ENCODE data around the gene TMEM63A. TPM values are rescaled to one million over a fixed set of nuclear protein-coding genes. Genes with fewer than 3 reads are reported as not detected.

TMEM63A gene
- total and polyA plus RNA-seq, 2 of the 13 experiments (the other 11 are each of a cell fraction or from before 2014, with no cell fraction given), result 23.9 to 53.3 TPM

DNA sequence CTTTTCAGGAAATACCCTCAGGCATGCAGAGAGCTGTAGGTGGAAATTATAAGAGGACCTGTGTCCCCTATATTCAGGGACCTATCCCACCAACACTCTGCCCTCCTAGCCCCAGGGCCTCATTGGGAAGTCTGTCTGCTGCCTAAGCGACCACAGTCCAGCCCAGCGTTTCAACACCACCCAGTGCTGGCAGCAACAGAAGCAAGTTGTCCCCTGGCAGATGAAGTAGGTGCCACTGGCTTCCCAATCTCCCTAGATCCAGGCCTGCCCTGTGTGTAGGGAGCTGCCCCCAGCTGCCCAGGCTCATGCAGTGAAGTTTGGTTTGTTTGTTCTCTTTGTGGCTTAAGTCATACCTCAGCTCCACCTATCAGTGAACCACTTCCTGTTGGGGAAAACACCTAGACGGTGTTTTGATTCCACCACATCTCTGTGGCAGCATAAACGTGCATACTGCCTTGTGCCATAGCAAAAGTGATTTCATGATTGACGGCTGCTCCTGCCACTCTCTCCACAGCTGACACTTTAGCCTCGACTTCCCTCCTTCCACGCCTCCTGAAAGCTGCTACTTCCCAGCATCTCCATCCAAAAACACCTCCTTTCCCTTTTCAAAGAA, 14.9 kb upstream of the TMEM63A start (continued):
- TF ChIP-seq, protein P1, sequence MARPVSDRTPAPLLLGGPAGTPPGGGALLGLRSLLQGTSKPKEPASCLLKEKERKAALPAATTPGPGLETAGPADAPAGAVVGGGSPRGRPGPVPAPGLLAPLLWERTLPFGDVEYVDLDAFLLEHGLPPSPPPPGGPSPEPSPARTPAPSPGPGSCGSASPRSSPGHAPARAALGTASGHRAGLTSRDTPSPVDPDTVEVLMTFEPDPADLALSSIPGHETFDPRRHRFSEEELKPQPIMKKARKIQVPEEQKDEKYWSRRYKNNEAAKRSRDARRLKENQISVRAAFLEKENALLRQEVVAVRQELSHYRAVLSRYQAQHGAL (CRISPR knock-in tag; IDR thresholded peaks at IDR 0.05; ENCODE audit: not compliant biosample characterization), result peak; percentile 38
- TF ChIP-seq PAF1 (CRISPR knock-in tag; IDR thresholded peaks at IDR 0.05), result no peak
- TF ChIP-seq, protein P2, sequence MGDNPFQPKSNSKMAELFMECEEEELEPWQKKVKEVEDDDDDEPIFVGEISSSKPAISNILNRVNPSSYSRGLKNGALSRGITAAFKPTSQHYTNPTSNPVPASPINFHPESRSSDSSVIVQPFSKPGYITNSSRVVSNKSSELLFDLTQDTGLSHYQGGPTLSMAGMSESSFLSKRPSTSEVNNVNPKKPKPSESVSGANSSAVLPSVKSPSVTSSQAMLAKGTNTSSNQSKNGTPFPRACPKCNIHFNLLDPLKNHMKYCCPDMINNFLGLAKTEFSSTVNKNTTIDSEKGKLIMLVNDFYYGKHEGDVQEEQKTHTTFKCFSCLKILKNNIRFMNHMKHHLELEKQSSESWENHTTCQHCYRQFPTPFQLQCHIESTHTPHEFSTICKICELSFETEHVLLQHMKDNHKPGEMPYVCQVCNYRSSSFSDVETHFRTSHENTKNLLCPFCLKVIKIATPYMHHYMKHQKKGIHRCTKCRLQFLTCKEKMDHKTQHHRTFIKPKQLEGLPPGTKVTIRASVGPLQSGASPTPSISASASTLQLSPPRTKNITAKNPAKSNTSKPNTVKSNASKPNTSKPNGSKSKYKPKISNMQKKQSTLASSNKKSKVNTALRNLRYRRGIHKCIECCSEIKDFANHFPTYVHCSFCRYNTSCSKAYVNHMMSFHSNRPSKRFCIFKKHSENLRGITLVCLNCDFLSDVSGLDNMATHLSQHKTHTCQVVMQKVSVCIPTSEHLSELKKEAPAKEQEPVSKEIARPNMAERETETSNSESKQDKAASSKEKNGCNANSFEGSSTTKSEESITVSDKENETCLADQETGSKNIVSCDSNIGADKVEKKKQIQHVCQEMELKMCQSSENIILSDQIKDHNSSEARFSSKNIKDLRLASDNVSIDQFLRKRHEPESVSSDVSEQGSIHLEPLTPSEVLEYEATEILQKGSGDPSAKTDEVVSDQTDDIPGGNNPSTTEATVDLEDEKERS (CRISPR knock-in tag; IDR thresholded peaks at IDR 0.05), result 0 out of 2 replicates have a peak, but pooled peaks have one; percentile 19
- no peak for TF ChIP-seq ATF1 (CRISPR knock-in tag; IDR thresholded peaks at IDR 0.05)
- TF ChIP-seq MATR3 (CRISPR knock-in tag; IDR thresholded peaks at IDR 0.05), result no peak
- TF ChIP-seq NR2F1 (CRISPR knock-in tag; IDR thresholded peaks at IDR 0.05), result no peak
- TF ChIP-seq, protein P3, sequence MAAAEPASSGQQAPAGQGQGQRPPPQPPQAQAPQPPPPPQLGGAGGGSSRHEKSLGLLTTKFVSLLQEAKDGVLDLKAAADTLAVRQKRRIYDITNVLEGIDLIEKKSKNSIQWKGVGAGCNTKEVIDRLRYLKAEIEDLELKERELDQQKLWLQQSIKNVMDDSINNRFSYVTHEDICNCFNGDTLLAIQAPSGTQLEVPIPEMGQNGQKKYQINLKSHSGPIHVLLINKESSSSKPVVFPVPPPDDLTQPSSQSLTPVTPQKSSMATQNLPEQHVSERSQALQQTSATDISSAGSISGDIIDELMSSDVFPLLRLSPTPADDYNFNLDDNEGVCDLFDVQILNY (CRISPR knock-in tag; conservative IDR thresholded peaks at IDR 0.05), result no peak
- TF ChIP-seq, protein P4, sequence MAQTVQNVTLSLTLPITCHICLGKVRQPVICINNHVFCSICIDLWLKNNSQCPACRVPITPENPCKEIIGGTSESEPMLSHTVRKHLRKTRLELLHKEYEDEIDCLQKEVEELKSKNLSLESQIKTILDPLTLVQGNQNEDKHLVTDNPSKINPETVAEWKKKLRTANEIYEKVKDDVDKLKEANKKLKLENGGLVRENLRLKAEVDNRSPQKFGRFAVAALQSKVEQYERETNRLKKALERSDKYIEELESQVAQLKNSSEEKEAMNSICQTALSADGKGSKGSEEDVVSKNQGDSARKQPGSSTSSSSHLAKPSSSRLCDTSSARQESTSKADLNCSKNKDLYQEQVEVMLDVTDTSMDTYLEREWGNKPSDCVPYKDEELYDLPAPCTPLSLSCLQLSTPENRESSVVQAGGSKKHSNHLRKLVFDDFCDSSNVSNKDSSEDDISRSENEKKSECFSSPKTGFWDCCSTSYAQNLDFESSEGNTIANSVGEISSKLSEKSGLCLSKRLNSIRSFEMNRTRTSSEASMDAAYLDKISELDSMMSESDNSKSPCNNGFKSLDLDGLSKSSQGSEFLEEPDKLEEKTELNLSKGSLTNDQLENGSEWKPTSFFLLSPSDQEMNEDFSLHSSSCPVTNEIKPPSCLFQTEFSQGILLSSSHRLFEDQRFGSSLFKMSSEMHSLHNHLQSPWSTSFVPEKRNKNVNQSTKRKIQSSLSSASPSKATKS (CRISPR knock-in tag; IDR thresholded peaks at IDR 0.05), result no peak
- peak; percentile 50 for TF ChIP-seq NFYC (CRISPR knock-in tag; IDR thresholded peaks at IDR 0.05)
- no peak for TF ChIP-seq ZNF446 (CRISPR knock-in tag; IDR thresholded peaks at IDR 0.05)
- TF ChIP-seq HOXA3 (CRISPR knock-in tag; IDR thresholded peaks at IDR 0.05), result peak; percentile 40; the same call in 1 of the 2 replicates
- peak; percentile 8; the same call in 1 of the 2 replicates for TF ChIP-seq FOXA3 (CRISPR knock-in tag; IDR thresholded peaks at IDR 0.05)
- TF ChIP-seq GFI1 (CRISPR knock-in tag; IDR thresholded peaks at IDR 0.05; ENCODE audit: borderline replicate concordance), result no peak
- no peak for TF ChIP-seq THAP7 (CRISPR knock-in tag; IDR thresholded peaks at IDR 0.05)
- TF ChIP-seq ZNF687 (CRISPR knock-in tag; IDR thresholded peaks at IDR 0.05), result peak; percentile 58
- TF ChIP-seq ZNF510 (CRISPR knock-in tag; IDR thresholded peaks at IDR 0.05; ENCODE audit: low read depth), result no peak
- TF ChIP-seq MXD4 (CRISPR knock-in tag; IDR thresholded peaks at IDR 0.05), result 0 out of 2 replicates have a peak, but pooled peaks have one; percentile 36

Data from HepG2 (cell line).